Stimulated activated CD8-positive, alpha-beta memory T cell treated with anti-CD3 and anti-CD28 coated beads, Interleukin-2, amount 100 ng/mL, for 48 hours (primary cell): ENCODE data around the gene PSMB10.
"Not testable (repeated sequence)": the region's sequence is repeated elsewhere in the genome, so short reads cannot be mapped to it uniquely, and the experiment has no call there.

Experiments
- DNase-seq, 2 donors: peaks; one replicate each; pipeline ENCODE4 v3.0.0-alpha.2; 2020; ENCODE audit warnings: low read depth in 2 of 2

Gene PSMB10

DNA sequence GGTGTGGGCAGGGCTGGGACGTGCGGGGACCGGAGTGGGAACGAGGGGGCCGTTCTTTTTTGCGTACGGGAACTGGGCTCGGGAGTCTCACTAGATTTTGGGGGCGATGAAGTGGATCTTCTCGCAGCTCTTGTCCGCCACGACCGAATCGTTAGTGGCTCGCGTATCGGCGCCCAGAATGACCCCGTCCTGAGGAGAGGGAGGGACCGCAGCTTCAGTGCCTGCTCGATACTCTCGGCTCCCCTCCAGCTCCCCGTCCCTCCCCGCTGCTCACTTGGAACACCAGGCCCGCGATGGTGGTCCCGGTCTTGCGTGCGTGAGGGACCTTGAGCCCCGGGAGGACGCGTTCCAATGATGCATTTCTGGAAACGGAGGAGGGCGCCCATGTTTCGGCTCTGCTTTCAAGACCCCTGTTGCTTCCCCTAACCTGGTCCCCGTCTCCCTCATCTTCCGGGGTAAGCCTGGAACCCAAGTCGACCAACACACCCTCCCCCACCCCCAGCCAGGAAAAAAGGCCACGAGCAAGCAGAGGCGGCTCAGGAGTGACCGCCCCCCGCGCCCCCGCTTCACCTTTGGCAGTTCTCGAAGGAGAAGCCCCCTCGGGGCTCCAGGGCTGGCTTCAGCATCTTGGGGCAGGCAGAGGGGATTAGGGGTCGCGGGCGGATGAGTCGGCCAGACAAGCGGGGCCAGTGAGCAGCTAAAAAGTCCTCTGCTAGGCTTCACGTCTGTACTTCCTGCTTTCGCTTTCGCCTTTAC, at the start of gene PSMB10:
TSS of gene PSMB10 (minus strand) at position 727 of the 756 bp plus-strand sequence. CDS start at position 626, 101 bp downstream.
- DNase-seq = peak in 1 of 2 donors; percentile 65

DNA sequence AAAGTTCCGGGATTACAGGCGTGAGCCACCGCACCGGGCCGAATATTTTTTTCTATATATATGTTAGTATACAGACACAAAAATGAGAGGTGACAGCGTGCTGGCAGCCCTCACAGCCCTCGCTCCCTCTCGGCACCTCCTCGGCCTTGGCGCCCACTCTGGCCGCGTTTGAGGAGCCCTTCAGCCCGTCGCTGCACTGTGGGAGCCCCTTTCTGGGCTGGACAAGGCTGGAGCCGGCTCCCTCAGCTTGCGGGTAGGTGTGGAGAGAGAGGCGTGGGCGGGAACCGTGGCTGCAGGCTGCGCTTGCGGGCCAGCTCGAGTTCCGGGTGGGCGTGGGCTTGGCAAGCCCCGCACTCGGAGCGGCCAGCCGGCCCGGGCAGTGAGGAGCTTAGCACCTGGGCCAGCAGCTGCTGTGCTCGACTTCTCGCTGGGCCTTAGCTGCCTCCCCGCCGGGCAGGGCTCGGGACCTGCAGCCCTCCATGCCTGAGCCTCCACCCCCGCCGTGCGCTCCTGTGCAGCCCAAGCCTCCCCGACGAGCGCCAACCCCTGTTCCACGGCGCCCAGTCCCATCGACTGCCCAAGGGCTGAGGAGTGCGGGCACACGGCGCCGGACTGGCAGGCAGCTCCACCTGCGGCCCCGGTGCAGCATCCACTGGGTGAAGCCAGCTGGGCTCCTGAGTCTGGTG, 45.5 kb upstream of the PSMB10 start:
- DNase-seq = no peak

DNA sequence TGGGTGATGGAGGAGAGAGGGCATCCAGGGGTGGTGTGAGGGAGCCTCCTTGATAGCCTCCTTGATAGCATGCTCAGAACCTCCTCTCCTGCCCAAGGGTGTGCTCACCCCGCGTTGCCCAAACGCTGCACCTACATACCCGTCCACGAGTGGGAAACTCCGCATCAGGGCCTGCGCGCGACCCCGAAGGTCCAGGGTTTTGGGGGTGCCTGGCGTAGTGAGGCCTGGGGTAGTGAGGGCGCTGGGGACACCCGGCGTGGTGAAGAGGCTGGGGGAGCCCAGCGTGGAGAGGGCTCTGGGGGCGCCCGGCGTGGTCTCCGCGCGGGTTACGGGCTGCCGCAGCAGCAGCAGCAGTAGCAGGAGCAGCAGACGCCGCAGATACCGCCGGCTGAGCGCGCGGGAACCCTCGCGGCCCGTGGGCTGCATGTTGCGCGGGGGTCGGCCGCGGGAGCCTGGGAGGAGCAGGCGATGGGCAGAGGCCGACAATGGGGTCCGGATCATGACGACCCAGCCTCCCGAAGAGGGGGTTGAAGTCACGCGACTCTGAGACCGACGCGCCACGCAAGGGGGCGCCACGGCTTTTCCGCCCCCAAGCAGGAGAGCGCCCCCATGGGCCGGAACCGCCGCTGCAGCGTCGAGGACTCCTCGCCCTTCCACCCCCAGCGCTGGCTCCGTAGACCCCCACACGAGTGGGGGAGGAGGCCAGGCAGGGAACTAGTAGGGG, 43.5 kb upstream of the PSMB10 start, which contains the start of gene DPEP3:
TSS of gene DPEP3 (minus strand) at position 545 of the 724 bp plus-strand sequence. CDS start at position 426, 119 bp downstream.
- no peak for DNase-seq

DNA sequence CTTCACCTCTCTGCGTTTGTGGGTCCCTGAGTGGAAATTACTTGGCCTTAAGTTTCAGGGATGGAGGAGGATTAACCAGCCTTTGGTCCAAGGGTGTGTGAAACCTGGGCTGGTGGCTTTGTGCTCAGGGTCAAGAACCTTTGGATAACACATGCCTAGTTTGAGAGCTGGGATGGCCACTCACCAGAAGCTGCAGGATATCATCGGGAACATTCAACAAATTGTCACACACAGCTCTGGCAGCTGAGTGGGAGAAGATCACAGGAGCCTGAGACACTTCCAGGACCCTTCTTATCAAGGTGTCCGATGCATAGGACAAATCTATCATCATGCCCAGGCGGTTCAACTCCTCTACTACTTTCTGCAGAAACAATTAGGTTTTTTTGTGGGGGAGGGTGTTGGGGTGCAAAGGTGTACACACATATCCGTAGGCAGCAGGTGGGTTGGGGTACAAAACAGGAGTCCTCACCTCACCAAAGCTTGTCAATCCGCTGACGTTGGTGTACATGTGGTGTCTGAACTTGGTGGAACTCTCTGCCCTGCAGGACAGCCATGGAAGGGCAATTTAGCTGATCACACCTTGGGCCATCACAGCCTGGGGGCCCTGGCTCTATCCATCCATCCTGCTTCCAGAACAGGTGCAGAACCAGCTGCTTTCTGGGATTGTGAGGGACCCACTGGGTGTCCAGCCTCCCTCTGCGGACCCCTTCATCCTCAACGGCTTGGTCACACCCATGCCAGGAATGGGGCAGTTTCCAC, 41.0 kb upstream of the PSMB10 start:
- no peak for DNase-seq

DNA sequence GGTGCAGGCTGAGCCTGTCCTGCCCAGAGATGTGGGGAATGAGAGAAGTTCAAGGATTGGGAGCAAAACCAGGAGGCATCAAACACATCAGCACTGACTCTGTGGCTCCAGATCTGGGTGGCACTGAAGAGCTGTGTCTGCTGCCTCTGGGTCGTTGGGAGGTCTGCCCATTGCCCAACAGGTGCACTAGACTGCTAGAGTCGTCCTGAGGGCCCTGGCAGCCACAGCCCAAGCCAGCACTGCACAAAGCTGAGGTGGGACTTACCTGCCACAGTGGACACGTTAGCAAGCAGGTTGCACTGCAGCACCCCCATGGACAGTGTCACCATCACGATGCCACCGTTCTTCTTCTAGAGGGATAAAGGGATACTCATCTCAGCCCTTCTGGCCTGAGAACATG, 40.4 kb upstream of the PSMB10 start:
- DNase-seq = no peak

DNA sequence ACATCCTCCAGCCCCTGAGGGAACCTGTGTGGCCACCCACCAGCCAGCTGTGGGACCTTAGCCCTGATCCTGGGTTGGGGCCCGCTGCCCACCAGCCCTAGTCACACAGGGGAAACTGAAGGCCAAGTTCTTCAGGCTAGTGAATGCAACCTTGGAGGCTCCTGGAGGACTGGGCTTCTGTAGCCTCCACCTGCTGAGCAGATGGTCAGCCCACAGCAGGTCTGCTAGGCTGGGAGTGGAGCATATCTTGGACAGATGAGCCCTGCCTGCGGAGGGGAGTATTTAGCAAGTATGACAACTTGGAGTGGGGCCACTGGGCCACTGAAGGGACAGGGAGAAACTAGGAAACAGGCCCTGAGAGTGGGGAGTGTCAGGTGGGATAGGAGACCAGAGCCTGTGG, 39.6 kb upstream of the PSMB10 start:
- DNase-seq = no peak

DNA sequence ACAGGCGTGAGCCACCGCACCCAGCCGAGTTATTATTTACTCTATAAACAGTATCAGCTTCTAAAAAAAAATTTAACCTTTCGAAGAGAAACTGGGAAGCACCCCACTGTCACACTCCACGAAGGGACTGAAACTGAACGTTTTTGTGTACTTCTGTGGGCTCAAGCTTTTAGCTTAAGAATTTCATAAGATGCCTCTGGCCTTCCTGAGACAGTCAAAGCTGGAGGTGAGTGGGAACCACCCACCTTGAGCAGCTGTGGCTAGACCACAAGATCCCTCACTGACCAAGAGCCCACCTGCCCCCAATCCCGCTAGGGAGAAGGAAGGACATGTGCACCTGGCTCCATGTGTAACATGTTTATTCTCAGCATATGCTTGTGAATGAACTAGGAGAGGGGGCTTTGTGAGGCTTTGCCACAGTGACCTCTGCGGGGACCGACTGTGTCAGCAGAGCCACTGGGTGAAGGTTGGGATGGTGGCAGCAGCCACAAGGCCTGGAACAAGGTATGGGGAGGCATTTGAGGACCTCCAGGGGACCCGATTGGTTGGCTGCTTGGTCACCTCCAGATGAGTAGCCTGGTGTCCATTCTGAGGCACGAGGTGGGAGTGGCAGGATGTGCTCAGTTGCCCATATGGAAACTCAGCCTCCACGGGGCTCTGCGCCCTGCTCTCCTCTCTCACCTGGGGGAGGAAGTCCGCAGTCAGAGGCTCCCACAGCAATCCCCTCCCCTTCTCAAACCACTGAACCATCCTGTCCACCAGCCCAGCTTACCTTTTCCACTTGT, 38.9 kb upstream of the PSMB10 start:
- no peak for DNase-seq

DNA sequence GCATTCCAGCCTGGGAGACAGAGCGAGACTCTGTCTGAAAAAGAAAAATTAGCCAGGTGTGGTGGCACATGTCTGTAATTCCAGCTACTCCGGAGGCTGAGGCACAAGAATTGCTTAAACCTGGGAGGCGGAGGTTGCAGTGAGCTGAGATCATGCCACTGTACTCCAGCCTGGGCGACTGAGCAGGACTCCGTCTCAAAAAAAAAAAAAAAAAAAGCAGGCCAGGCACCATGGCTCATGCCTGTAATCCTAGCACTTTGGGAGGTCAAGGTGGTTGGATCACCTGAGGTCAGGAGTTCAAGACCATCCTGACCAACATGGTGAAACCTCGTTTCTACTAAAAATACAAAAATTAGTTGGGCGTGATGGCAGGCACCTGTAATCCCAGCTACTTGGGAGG, 35.6 kb upstream of the PSMB10 start:
- DNase-seq = not testable (repeated sequence)

DNA sequence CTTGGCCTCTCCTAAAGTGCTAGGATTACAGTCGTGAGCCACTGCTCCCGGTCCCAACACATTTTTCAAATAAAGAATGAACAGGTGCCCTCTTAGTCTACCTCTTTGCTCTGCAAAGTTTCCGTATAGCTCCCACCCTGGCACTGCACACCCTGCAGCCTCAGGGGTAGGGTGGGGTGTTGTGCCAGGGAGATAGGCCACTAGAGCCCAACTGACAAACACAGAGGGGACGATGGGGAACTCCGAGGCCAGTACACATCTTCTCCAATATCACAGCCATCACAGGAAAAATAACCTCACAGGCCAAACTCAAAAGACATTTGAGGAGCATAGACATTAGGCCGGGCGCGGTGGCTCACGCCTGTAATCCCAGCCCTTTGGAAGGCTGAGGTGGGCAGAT, 34.5 kb upstream of the PSMB10 start:
- no peak for DNase-seq

DNA sequence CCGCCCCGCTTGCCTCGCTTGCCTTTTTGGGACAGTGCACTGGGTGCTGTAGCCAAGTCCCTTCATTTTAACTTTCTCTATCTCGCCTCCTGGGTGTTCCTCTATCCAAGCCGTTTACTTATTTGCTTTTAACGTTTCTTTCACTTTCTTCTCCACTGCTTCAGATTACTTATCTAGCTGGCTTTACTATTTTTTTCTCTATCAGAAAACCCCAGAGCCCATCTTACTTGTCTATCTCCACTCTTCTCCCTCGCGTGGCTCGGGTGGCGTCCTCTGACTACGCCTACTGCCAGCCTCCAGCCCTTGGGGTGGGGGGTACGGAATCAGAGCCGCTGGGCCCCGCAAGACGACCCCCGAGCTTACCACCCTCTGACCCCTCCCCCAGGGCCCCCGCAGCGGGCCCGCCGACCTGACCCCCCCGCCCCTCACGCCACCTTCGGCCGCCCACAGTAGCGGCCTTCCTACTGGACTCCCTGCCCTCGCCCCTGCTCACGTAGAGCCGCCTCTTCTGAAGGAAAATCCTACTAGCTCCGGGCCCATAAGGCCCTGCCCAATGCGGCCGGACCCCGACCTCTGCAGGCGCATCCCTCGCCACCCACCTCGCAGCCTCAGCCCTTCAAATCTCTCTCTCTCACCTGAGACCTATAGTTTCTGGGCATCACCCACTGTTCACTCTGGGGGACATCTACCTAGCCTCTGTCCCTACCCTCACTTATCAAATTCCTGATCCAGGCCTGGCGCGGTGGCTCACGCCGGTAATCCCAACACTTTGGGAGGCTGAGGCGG, 32.8 kb upstream of the PSMB10 start:
- DNase-seq = no peak

DNA sequence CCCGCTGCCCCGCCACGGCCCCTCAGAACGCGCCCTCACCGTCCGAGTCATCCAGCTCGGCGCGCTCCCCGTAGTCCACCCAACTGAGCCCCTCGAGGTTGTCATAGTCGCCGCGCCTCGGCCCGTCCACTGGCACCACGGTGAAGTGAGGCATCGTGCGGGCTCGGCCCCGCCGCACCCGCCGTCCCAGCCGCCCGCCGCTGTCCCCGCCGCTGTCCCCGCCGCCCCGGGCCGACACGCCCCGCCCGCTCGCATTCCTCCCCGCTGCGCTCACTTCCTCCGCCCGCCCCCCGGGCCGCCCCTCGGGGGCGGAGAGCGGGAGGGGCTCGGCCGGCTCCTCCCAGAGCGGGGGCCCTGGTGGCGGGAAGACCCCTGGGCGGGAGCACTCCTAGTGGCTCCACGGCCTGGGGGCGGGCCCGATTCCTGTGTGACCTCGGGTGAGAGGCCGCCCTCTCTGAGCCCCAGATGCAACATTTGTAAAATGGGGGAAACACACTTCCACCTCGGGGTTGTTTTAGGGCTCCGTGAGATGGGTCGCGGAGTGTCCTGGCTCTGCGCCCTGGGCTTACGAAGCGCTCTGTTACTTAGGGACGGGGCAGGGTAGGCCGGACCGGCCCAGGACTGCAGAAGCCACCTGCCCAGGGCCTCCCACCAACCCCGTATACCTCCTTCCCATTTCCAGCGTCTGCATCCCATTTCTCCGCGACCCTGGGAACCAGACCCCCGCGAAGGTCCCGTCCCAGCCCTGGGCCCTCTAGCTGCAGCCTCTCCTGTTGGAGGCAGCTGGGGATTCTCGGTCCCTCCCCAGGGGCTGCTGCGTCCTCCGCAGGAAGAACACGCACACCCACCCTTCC, 32.0 kb upstream of the PSMB10 start, which contains the start of gene SLC12A4:
TSS of gene SLC12A4 (minus strand) at position 238 of the 854 bp plus-strand sequence. CDS start at position 154, 84 bp downstream.
- peak; percentile 86 to 90 for DNase-seq

DNA sequence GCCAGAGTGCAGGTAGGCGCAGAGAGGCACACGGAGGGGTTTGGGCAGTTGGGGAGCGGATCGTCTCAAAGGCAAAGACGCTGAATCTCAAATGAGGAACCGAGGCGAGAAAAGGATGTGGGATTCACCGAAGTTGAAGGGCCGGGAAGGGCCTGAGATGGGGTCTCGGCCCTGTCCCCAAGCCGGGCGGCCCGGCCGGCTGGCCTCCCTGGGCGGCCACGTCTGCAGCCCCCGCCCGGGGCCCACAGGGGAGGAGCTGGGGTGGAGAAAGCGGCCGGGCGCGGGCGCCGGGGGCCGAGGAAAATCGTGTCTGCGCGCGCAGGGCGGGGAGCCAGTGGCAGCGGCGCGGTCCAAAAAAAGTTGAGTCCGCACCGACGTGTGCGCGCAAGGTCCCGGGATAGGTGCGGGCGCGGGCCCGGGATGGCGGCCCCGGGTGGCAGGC, 31.3 kb upstream of the PSMB10 start:
- DNase-seq = peak in 1 of 2 donors; percentile 20

DNA sequence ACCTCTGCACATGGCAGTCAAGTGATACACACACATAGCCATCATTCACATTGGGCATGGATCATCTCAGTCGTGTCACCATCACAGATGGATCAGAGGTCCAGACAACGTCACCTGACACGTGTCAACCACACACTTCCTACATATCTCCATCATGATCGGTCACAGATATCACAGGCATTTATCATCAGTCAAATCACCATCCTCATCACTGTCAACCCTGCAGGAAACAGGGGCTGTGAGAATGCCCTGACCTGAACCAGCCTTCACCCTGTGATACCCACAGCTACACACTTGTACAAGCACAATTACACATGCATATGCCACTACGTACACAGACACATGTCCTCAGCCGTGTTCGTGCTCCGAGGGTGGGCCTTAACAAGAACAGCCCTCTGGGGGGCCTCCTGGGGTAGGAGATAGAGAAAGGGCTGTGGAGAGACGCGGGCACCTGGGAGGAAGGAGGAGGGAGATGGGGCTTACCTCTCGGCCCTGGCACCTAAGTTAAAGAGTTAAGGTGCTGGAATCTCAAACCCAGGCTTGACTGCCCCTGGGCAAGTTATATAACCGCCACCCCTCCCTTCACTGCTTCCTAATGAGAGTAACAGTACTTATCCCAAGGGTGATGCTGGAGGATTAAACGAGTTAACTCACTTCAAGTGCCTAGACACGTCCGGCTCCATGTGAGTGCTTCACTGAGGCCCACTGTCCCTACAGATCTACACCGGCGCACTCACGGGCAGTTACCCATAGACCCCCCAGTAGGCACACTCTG, 30.7 kb upstream of the PSMB10 start:
- peak in 1 of 2 donors; percentile 23 for DNase-seq

DNA sequence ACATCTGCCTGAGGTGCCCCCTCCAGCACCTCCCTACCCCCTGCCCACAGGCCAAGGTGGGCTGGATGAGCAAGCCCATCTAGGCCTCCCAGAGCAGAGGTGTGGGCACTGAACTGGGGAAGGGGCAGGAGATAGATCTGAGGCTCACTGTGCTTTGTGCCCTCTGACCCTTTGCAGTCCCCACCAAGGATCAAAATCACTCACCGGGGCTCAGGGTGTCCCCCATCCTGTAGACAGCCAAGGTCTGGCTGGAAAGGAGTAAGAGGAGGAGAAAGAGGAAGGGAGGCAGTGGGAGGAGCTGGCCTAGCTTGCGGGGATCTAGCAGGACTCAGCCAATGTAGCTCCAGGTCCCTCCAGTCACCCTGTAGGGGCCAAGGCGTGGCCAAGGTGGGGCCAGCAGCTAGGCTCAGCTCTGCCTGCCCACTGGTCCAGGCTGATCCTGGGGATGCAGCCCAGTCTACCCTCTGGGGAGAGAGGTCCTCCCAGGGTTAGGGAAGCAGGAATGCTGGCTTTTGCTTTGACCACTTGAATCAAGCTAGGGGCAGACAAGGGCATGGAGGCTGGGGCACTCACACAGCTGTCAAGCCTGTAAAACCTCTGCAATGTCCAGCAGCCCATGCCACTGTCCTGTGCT, 30.0 kb upstream of the PSMB10 start:
- DNase-seq = no peak

DNA sequence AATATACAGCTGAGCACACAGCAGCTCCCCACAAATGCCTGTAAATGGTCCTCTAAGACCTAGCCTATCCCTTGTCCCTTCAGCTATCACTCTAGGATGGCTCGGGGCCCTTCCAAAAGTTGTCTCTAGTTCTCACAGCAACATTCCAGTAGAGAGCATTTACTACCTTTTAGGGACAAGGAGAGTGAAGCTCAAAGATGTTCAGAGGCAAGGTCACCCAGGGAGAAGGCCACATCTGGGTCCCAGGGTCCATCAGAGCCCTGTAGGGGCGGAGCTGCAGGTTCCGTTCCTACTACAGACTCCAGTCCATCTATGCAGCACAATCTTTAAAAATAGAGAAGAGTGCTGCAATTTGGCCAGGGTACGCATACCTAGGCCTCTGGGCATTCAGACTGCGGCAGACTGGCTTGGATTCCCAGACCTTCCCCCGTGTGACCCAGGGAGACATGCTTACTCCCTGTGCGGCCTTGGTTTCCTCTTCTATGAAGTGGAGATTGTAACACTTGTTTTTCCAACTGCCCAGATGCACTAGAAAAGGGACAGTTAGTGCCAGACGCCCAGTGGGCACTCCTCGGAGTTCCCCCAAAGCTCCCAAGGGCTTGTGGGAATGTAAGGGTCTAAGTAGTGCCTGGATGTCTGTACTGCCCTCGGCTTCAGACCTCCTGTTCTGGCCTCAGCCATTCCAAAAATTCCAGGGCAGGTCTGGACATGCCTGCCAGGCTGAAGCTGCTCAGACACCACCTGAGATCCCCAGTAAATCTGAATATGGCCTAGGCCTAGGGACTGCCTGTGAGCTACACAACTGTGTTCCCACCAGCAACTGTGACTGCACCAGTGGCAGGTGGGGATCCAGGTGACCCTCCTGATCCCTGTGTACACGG, 29.3 kb upstream of the PSMB10 start:
- no peak for DNase-seq

DNA sequence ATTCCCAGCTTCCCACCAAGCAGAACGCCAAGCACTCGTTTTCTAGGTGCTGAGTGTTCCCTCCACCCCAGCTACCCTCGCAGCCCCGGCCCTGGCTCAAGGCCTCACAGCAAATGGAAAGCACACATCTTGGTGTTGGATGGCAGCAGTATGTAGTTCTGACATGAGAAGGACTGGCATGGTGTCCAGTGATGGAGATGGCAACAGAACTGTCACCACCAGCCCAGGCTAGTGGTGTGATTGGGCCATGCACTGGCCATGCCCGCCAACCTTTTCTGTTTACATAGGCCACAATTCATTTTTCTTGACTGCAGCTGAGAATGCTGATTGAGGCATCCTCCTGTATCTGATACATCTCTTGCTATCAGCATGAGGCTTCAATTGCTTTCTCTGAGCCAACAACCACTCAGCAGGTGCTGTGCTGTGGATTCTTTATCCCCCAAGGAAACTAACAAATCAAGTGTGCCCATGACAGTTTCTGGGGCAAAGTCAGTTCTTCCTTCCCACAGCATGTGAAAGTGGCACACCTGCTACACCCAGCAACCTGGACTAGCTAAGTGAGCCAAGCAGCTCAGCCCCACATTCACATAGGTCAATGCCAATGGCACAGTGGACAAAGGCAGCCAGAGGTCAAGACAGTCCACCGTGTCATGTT, 28.0 kb upstream of the PSMB10 start:
- no peak for DNase-seq
